H1 (cell line): Measurements from ENCODE around the gene S100A12. TPM values are rescaled to one million over a fixed set of nuclear protein-coding genes. Genes with fewer than 3 reads are reported as not detected.

Source experiments
- CHD7 ChIP-seq: fragments of 300-600 bp; sonication (generic); IDR thresholded peaks from 2 replicates; pipeline ENCODE4 v1.7.1; 2012; ENCODE audit warnings: low read length, moderate library complexity, mild to moderate bottlenecking, inconsistent platforms; ENCODE audit not compliant: insufficient replicate concordance
- polyA plus RNA-seq, 7 experiments: library from polyadenylated mRNA; depleted of rRNA in 3 of 7; stranded (reverse) in 5 of 7; unstranded in 2 of 7; fragments of >200 nt in 5 of 7; fragments of 200-250 nt in 2 of 7; gene quantifications; 1 replicate in 5 of 7; 2 replicates in 1 of 7; 4 replicates in 1 of 7; pipeline versions ENCODE4 v1.2.1 to v1.2.3, GENCODE V29; 2011 to 2013; ENCODE audit warnings: missing spikeins in 2 of 7, mixed read lengths in 2 of 7
- total RNA-seq: library from RNA; stranded (reverse); fragmentation: NEBNext Ultra II Directional; extraction: Animal tissue kit (Norgen Biotek cat#: 25700); gene quantifications from 2 replicates; pipeline ENCODE4 v1.2.1, GENCODE V29; 2021

S100A12 gene
- total and polyA plus RNA-seq, 2 of the 8 experiments (the other 6 are each of a cell fraction or from before 2014, with no cell fraction given), result not detected

GRCh38 chr1:153389973-153390879, 14.8 kb upstream of the S100A12 start (continued):
- TF ChIP-seq CHD7, result no peak
